HG02588 (cell line): Measurements from ENCODE around the gene CNRIP1.

Source experiments
- ATAC-seq: cut with Tn5 transposase; IDR thresholded peaks from one replicate; pipeline ENCODE4 v1.9.1; 2021; ENCODE audit warnings: mild to moderate bottlenecking, moderate library complexity; ENCODE audit not compliant: unreplicated experiment

The CNRIP1 gene

GRCh38 chr2:68252400-68253218 lies 67.1 kb downstream of the CNRIP1 start, which contains the start of gene PPP3R1:
TSS of gene PPP3R1 (minus strand) at chr2:68252532. CDS start at chr2:68252127, 405 bp downstream.
- peak; percentile 83 for ATAC-seq

- peak; percentile 7 for ATAC-seq
These were observed 67.8 kb downstream of the CNRIP1 start for GRCh38 chr2:68251855-68252399.

GRCh38 chr2:68251187-68251854 lies 68.4 kb downstream of the CNRIP1 start:
- ATAC-seq = peak; percentile 46

DNA sequence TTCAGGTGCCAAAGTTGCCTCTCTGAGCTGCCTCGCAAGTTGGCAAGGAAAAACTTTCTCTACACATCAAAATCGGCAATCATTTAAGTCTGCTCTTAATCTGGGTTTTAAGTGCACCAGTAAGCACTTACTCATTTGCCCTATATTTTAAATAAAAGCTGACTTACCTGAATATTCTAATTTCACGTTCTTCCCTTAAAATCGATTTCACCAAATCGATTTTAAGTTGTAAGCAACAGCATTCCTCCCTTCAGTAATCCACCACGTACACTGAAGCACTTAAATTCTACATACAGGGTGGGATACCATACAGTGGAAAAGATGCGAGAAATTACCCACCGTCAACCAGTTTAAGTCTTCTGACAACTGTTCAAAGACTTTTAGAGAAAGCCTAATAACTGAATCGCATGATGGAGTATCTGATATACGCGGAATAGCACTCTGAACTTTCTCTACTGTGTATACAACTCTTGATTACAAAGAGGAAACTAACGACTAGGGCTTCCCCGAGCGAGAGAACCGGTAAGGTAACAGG lies 69.0 kb downstream of the CNRIP1 start:
- no peak for ATAC-seq

DNA sequence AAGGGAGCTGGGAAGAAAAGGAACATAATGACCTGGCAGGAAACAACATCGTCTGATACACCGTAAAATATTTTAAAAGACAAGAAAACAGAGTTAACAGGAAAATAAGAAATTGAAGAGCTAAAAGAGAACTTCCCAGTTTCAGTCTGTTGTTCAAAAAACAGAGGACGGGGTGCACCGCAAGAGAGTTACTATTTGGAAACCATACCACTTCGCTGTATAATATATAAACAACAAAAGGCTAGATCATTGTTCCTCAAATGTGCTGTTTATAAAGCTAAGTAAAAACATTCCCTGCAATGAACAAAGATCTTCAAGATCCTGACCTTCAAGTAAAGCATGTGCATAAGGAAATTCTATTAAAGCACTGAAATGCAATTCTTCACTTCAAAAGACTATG lies 69.6 kb downstream of the CNRIP1 start:
- ATAC-seq = no peak

DNA sequence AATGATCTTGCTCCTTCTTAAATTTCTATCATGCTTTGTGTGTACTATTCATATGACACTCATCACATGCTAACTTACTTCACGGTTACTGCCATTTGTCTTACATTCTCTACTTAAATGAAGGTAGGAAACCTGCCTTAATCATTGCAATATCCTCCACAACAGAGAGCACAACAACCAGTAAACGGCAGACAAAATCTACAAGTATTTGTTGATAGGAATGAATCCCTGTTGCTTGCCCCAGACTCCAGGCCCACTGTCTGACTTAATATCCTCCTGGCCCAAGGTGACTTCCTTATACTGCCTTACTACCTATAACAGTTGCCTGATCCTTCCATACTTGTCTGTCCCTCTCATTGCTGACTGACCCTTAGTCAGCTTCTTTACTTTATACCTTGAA lies 70.9 kb downstream of the CNRIP1 start:
- no peak for ATAC-seq

DNA sequence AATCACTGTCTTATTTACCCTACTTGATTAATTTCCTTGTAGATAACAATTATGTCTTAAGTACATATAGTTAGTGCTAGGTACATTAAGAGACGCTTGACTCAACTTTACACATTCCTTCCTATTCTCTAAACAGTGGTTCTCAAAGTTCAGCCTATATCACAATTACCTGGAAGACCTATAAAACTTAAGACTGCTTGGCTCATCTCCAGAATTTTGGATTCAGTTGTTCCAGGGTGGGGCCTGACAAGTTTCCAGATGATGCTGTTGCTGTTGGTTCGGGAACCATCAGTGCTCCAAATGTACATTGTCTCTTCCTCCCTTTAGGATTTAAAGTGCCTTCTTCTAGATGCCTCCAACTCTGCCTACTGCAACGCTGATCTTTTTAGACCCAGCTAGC lies 71.4 kb downstream of the CNRIP1 start:
- no peak for ATAC-seq

- no peak for ATAC-seq
These were observed 73.4 kb downstream of the CNRIP1 start for GRCh38 chr2:68246396-68246795.

GRCh38 chr2:68245672-68246071 lies 74.1 kb downstream of the CNRIP1 start:
- ATAC-seq = no peak

DNA sequence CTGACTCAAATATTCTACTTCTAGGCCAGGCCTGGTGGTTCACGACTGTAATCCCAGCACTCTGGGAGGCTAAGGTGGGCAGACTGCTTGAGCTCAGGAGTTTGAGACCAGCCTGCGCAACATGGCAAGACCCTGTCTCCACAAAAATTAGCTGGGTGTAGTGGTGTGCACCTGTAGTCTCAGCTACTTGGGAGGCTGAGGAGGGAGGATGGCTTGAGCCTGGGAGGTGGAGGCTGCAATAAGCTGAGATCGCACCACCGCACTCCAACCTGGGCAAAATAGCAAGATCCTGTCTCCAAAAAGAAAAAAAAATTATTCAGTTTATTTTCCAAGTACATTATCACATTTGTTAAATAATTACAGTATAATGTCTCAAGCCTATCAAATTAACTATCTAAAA lies 74.7 kb downstream of the CNRIP1 start:
- ATAC-seq = no peak

- ATAC-seq = no peak
These were observed 75.3 kb downstream of the CNRIP1 start for GRCh38 chr2:68244456-68244855.
